Hematopoietic multipotent progenitor cell treated with erythropoietin and hydrocortisone succinate and interleukin-3 and kit ligand, for 8 days (in vitro differentiated cells): Measurements from ENCODE around the gene FNTB.

ENCODE experiments used
- DNase-seq: peaks from one replicate; pipeline ENCODE4 v3.0.0-alpha.2; 2015

The FNTB gene, protein sequence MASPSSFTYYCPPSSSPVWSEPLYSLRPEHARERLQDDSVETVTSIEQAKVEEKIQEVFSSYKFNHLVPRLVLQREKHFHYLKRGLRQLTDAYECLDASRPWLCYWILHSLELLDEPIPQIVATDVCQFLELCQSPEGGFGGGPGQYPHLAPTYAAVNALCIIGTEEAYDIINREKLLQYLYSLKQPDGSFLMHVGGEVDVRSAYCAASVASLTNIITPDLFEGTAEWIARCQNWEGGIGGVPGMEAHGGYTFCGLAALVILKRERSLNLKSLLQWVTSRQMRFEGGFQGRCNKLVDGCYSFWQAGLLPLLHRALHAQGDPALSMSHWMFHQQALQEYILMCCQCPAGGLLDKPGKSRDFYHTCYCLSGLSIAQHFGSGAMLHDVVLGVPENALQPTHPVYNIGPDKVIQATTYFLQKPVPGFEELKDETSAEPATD

DNA sequence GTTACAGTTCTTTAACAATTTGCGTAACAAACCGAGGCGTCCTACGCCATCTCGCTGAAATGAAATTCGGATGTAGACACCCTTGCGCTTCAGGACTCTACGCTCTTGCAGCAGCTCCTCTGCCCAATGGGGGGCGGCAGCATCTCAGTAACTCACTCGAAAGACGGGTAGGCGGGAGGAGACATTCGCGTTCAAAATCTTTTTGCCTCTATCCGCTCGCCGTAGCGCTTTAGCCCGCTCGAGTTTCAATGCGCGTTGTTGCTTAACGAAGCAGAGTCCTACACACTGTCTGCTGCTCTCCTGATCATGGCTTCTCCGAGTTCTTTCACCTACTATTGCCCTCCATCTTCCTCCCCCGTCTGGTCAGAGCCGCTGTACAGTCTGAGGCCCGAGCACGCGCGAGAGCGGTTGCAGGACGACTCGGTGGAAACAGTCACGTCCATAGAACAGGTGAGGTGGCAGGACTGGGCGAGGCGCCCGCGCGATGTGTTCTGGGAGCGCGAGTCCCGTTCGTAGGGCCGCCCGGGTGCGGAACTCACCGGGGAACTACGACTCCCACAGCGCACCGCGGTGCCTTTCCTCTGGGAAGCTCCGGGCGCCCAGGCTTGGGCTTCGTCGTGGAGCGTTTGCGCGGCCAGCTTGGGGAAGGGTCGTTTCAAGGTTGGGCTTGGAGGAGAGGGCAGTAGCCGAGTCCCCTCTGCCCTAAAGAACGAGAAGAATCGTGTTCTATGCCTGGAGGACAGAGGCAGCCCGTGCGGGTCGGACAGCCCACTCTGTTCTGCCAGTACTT is at the start of gene FNTB:
Gene FNTB, plus strand, starts transcription at position 248 of the 790 bp plus-strand sequence. Its CDS starts 59 bp downstream, at position 307.
- peak; percentile 98 for DNase-seq

DNA sequence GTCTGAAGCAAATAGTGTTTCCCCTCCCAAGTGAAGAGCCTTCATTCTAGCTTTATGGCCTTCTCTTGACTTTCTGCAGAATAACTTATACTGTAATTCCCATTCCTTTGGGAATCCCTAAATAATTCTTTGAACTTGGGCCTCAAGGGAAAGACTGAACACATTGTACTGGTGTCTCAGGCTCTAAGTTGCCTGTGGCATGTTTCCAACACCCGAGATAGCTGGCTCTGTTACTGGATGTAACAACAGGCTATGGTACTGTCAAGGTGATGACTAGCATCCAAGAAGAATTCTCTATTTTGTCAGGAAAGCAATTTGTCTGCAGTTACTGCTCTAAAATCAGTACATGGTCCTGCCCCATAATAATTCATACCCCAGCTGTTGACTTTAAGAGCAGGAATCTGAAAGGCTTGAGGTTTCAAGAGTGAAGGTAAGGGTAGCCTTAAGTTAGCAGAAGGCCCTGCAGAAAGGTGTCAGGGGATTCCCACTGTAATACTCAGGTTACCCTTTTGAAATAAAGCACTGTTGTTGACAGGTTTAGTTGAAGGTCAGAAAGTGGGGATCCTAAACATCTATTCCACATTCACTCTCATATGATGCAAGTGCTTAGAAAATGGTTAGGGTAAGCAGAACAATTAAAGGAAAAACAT is 49.4 kb upstream of the FNTB start:
- no peak for DNase-seq

DNA sequence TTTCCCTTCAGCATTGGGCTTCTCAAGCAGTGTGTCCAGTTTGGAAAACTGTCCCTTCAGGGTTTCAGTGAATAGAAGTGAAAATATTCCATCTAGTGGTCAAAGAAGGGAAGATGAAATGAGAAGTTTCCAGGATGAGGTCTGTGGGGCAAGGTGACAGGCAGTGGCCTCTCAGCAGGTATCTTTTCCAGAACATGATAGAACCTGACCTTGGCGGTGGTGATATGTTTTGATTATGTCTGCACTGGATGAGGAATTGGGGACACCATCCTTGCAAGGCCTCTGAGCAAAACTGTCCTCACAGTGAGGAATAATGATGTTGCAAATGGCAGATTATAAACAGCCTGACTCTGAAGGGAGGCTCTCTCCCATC is 48.9 kb upstream of the FNTB start:
- no peak for DNase-seq

DNA sequence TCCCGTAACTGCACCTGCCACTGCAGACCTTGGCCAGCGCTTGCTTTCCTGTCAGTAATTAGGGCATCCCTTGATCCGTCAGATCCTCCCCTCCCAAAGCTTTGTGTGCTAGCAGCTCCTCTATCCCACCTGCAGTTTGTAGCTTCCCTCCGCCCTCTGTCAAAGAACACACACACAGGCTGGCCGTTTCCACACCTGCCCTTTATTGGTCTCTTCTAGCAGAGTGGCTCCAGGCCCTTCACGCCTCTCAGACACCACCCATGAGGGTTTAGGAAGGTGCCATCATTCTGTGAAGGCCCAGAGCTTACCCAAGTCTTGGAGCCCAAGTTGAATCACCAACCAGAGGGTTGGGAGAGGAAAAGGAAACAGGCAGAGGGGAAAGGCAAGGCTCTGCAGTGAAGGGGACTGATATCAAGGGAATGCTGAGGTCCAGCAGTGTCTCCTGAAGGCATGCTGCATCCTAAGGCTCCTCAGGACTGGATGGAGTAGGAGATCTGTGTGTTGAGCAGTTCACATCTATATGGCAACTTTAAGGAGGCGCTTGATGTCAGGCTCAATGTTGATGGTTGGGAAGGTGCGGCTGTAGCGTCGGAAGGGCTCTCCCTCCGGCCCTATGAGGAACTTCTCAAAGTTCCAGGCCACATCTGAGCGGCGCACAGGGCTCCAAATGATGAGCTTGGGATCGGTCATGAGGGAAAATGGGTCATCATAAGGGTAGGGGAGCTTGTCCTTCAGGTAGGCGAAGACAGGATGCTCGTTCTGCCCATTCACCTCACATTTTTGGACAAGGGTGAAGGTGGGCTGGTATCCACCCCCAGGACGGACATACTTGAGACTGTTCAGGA is 47.5 kb upstream of the FNTB start:
- no peak for DNase-seq

DNA sequence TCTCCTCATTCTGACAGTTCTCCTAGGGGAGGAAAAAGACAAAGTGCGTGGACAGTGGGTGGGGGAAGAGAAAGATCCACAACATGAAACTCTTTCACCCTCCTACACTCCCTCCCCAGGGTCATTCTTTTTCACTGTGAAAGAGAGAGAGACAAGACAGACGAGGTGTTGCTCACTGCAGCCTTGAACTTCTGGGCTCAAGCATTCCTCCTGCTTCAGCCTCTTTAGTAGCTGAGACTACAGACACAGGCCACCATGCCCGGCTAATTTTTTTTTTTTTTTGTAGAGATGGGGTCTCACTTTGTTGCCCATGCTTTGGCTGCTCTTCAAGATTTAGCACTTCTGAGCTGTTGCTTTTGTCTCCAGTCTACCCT is 46.9 kb upstream of the FNTB start:
- DNase-seq, result no peak

DNA sequence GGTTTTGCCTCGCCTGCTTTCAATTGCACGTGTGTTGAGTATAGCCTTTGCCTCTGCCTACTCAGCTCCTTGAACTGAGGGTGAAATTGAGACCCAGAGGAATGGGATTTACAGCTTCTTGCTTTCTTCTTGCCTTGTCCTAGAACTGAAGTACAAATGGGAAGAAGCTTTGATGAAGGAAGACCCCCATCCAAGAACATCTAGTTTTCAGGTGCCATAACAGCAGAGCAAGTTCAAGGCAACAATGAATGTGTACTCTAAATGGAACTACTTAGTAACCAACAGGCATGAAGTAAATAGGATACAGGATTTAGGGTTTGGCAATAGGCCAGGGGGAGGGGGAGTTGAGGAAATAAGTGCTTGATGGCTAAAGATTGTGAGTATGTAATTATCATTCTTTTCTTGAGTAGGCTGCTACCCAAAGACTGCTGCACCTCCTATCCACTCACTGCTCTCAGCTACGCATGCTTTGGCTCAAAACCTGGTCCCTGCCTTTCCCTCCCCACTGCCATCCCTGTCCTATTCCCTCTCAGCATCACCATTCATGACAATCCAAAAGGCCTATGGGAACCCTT is 46.3 kb upstream of the FNTB start:
- DNase-seq, result no peak

DNA sequence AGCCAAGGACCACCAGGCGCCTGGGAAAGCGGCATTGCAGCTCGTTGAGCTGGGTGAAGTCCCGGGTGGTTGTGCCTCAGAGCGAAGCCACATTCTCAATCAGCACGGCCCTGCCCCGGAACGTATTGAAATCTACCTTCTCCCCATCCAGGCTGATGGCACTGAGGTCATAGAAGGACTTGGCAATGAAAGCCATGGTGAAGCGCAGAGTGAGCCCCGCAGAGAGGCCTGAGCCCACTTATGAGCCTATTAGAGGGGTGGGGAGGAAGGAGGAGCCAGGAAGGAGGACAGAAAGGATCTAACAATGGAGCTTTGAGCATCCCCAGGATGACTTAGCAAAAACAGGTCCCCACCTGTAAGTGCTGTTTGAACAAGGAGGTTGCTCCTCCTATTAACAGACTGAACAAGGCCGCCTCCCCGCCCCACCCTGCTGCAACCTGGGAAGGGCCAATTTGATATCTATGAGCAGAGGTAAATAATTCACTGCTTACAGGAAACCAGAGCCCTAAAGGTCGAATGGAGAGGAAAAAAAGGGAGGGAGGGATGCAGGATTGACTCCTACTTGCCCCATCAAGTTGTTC is 44.1 kb upstream of the FNTB start, which contains the start of gene GPX2:
Gene GPX2, minus strand, starts transcription at position 215 of the 581 bp plus-strand sequence. Its CDS starts 19 bp downstream, at position 196.
- no peak for DNase-seq

DNA sequence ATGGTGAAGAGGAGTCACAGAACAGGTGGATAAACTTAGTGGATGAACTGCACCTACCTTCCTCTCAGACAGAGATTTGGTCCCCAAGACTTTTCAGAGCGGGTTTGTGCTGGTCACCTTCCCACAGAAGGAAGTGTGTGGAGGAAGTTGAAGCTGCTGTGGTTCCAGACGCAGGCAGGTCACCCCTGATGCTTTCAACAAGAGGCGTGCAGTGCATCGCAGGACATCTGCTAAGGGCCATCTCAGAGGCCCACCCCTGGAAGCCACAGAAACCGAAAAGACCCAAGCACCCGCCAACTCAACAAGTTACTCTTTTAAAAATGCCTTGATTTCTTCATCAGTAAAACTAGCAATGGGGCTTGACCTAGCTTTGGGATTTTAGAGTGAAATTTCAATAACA is 43.1 kb upstream of the FNTB start:
- DNase-seq, result no peak

DNA sequence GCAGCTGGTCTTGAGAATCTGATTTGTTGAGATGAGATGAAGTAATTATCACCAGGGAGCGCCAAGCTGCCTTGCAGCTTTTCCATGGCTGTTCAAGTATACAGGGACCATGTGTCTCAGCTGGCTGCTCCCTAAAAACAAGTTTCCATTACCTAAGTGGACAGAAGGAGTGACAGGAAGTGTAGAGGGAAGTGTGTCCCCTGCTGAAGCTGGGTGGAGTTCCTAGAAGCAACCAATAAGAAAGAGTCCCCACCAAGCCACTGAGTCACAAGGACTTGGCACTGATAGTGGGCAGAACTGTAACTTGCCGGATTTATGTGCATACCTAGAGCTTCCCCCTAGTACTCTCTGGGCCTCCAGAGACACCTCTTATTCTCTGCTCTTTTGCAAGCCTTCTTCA is 42.7 kb upstream of the FNTB start:
- no peak for DNase-seq

DNA sequence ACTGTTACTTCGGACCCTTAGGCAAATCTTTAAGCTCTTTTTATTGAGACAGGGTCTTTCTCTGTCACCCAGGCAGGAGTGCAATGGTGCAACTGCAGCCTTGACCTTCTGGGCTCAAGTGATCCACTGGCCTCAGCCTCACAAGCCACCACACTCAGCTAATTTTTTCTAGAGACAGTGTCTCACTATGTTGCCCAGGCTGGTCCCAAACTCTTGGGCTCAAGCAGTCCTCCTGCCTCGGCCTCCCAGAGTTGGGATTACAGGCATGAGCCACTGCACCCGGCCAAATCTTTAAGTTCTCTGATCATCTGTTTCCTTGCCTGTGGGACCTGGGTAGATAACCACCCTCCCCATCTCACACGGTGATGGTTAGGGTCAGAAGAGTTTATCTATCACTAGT is 41.8 kb upstream of the FNTB start:
- no peak for DNase-seq

DNA sequence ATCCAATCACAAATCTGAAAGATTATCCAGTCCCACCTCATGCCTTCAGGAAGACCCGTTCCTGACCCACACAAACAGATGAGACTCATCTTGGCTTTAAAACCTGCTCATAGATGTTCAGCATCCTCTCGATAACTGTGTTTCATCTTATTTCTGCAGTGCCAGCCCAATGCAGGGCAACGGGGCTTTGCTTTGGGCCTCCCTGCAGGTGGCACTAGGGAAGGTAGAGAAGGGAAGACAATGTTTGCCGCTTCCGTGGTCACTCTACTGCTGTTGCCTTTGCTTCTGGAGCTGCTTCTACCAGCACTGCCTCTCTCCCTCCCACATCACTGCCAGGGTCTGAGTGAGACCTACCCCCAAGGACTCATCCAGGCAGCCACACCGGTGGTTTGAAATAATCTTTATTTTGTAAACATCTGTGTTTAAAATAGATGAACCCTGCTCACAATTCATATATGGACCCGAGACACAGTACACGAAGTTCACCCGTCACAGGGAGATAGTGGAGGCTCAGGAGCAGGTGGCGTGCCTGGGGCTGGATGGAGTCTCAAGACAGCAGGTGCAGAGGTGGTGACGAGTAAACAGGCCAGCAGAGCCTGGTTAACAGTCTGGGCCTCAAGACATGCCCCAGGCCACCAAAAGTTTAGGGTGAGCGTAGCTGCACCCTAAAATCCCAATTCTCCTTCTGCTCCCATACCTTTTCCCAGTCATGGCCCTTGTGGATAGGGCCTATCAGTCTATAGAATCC is 41.1 kb upstream of the FNTB start:
- DNase-seq, result no peak

DNA sequence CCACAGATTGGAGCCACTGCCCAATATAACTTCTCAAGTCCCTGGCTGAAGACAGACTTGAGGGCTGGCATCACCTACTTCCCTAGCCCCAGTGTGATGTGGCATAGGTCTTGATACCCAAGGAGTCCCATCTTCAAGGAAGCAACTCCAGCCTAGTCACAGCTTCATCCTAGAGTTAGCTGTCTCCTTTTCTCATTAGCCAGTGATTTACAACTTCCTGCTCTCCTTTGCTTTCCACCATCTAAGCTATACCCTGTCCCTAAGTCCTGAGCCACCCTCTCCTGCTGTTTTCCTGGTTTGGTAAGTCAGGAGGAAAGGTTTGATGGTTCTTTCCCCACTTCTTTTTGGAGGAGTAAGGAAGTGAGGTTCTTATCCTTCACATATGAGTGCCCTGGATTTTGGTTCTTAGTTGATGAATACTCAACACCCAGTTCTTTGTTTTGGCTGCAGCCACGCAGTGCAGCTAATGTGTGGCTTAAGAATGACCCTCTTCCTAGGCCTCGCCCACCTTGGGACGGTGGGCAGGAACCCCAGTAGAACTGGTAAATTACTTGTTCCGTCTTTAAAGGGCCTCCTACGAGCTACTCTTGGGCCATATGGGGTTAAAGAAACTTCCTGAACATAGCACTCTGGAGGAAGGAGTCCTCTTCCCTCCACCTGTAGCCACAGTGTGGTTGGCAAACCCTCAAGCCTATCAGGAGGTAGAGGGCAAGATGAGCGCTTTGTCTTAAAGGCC is 40.2 kb upstream of the FNTB start:
- DNase-seq, result no peak

DNA sequence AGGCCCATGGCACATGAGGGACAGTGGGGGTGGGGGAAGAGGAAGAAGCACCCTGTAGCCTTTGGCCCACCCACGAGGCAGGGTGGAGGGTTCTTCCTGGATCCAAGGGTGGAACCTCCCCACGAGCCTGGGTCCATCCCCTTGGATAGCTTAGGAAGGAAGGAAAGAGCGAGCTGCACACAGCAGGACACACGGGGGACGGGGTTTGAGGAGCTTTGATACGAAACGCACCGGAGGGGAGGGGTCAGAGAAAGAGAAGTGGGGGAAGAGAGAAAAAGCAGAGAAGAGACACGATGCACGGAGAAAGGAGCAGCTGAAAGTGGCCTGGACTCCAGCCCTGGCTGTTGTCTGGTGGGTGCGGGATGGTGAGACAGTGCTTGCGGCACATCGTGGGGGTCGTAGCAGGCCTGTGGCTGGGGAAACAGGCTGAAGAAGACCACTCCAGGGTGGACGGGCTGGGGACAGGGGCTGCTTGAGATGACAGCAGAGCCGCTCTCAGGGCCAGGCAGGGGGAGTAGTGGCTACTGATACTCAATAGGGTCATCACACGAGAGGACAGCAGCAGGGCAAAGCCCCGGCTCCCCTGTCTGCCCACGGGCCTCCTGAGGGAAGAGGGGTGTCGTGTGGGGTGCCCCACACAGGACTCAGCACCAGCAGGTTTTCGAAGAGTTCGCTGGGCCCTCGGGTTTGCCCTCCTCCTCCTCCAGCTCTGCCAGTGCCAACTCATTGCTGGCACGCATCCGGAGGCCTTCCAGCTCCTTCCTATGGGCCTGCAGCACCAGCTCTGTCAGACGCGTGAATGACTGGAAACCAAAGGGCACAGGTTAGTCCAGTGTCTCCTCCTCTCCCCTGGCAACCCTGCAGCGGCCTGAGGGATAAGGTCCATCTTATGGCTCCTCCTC is 38.7 kb upstream of the FNTB start:
- DNase-seq, result no peak

DNA sequence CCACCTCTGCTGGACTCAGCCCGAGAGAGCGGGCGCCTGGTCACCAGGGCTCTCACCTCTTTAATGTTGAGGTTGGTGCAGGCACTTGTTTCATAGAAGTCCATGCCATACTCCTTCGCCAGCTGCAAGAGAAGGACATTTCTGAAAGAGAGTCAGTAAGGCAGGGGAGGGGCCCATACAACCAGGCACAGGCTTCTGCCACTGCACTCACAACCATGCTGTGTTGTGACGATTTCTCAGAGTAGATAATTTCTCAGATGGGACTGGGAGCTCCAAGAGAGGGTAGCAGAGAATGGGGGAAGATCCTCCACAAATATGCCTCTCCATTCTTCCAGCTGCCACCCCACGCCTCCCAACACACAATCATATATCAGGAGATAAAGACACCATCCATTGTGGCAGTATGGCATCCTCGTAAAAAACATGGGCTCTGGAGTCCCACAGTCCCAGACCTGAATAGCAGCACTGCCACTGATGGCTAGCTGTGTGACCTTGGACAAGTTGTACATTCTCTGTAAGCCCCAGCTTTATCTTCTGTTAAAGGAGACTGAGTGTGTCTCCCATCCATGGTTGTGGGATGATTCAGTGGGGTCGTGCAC is 38.0 kb upstream of the FNTB start:
- no peak for DNase-seq

DNA sequence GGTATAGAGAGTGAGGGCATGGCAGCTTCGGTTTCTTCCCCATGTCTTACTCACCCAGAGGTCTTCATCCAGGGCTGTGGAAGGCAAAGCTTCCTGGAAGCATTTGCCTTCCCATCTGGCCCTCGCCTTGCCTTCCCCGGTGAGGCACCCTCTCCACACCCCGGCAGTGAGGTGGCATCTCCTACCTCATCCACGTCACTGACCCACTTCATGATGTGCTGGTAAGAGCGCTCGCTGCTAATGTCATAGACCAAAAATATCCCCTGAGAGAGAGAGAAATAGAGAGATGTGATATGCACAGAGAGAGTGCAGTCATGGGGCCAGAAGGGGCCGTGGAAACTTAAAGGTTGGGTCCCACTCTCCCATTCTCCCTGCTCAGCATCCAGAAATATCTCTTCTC is 35.8 kb upstream of the FNTB start:
- DNase-seq, result no peak

DNA sequence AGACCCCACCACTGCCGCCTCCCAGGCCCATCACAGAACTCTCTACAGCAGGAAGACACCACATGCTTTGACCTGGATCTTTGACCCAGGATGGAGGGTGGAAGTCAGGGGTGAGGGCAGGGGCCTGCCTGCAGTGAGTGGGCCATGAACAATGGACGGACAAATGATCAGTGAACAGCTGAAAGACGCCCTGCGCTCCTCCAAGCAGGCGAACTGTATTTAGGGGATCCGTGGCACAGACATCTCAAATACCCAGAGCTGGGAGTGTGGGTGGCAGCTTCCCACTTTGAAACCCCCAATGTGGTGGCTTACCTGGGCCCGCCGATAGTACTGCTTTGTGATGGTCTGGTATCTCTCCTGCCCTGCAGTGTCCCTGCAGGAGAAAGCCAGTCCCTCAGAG is 35.4 kb upstream of the FNTB start:
- DNase-seq, result no peak

DNA sequence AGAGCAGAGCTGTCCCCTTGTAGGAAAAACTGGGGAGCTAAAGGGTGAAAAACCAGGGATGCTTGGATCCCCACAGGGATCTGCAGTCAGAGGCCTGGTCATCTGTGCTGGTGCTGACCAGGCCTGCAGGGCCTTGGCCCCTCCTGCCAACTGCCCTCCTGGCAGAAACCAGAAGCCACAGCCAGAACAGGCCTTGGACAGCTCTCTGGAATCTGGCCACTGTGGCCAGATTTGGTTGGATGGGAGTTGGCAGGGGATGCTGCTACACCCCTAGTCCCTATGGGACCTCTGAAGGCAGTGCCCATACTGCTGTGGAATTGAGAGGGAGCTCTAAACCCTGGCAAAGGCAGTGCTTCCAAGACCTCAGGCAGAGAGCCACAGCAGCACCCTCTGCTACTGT is 35.0 kb upstream of the FNTB start:
- DNase-seq, result no peak

DNA sequence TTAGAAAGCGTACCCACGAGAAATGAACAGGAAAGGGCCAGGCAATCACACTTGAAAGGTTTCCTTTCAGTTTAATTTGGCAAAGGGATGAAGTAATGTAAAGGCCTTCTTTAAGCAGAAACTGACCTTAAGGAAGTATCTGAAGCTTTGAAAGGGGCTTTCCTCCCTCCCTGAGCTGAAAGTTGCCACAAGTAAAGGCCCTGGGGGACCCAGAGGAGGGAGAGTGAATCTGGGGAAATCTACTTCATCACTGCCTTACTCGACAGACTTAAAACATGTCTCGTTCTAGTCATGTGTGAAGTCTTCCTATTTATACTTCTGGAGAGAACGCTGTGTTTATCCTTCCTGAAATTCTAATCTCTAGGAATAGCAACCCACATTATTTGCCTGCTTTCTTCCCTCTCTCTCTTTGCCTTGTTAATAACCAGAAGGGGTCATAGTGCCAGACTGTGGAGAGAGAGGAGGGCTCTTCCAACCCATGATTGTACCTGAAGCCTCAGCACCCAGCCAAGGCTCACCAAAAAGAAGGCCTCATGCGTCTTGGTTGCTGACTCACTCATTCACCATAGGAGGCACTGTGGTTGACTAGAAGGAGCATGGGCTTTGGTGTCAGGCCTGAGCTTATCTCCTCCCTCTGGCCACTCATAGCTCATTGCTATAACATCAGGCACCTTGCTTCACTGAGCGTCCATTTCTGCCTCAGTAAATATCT is 33.9 kb upstream of the FNTB start:
- DNase-seq, result peak; percentile 64
